Measurements from ENCODE around the gene POLR3GL. TPM values are rescaled to one million over a fixed set of nuclear protein-coding genes. Genes with fewer than 3 reads are reported as not detected.

POLR3GL gene
- polyA plus RNA-seq, 2 donors = 12.8 to 13.7 TPM

- Histone ChIP-seq H3K4me3 (ENCODE audit: low read depth in 1 of 2, low read length in 2 of 2) (peak overlapping the region; percentile 82 to 88), H3K4me1 (ENCODE audit: control insufficient read depth in 2 of 2, insufficient read depth in 2 of 2, low read length in 1 of 2) (peaks cover 0 to 4% of the 10 kb centered on the region in 2 donors), H3K27ac (ENCODE audit: low read depth in 2 of 2, low read length in 1 of 2) (peak overlapping the region; percentile 80 to 89), H3K36me3 (ENCODE audit: control insufficient read depth in 2 of 2, insufficient read depth in 2 of 2, low read length in 1 of 2) (peaks cover 11 to 13% of the 10 kb centered on the region in 2 donors), H3K27me3 (ENCODE audit: control insufficient read depth in 1 of 2, insufficient read depth in 2 of 2, low read length in 2 of 2) (no peaks in the 10 kb centered on the region), H3K9me3 (ENCODE audit: control insufficient read depth in 2 of 2, insufficient read depth in 1 of 2, low read depth in 1 of 2, low read length in 1 of 2) (no peaks in the 10 kb centered on the region)
- 6 to 11% methylated on average over 10 of the region's 10 CpGs for WGBS, 2 donors
These were observed 30.1 kb downstream of the POLR3GL start for GRCh38 chr1:145994391-145995120.

DNA sequence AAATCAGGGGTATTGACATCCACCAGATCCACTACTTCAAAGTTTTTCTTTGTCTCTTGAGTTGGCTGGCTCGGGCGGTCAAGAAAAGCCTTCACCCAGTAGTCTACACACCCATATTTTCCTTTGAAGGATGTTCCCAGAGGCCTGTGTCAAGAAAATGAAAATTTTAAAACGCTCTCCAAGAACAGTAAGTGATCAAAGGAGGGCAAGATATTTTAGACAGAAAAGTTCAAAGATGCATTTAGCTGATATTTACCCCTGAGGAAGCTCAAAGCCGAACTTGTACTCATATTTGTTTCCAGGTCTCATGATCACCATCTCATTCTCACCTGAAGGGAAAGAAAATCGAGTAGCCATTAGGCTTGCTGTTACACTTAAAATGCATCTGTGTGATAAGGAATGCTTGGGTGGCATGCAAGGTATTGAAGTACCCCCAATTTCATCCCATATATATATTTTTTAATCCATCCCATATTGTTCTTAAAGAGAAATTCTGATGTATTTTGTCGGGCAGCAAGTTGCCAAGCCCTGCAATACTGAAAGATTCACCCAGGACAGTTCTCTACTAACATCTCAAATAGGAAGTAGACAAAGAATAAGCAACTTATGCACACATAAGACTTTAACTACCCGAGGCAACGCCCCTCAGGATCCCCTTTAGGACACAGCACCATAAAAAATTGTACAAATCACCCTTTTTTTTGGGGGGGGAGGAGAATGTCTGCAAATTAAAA, 30.8 kb downstream of the POLR3GL start:
- Histone ChIP-seq H3K27ac (ENCODE audit: low read depth in 2 of 2, low read length in 1 of 2) (peak overlapping the region; percentile 59 to 89), H3K27me3 (ENCODE audit: control insufficient read depth in 1 of 2, insufficient read depth in 2 of 2, low read length in 2 of 2) (no peaks in the 10 kb centered on the region), H3K9me3 (ENCODE audit: control insufficient read depth in 2 of 2, insufficient read depth in 1 of 2, low read depth in 1 of 2, low read length in 1 of 2) (no peaks in the 10 kb centered on the region), H3K36me3 (ENCODE audit: control insufficient read depth in 2 of 2, insufficient read depth in 2 of 2, low read length in 1 of 2) (peaks cover 11 to 13% of the 10 kb centered on the region in 2 donors), H3K4me1 (ENCODE audit: control insufficient read depth in 2 of 2, insufficient read depth in 2 of 2, low read length in 1 of 2) (peaks cover 0 to 4% of the 10 kb centered on the region in 2 donors), H3K4me3 (ENCODE audit: low read depth in 1 of 2, low read length in 2 of 2) (peak overlapping the region; percentile 82 to 88)
- 1% methylated on average over 8 of the region's 8 CpGs for WGBS, 2 donors

GRCh38 chr1:145995964-145996432, 31.5 kb downstream of the POLR3GL start:
- Histone ChIP-seq H3K4me1 (ENCODE audit: control insufficient read depth in 2 of 2, insufficient read depth in 2 of 2, low read length in 1 of 2) (peaks cover 0 to 4% of the 10 kb centered on the region in 2 donors), H3K9me3 (ENCODE audit: control insufficient read depth in 2 of 2, insufficient read depth in 1 of 2, low read depth in 1 of 2, low read length in 1 of 2) (no peaks in the 10 kb centered on the region), H3K36me3 (ENCODE audit: control insufficient read depth in 2 of 2, insufficient read depth in 2 of 2, low read length in 1 of 2) (peaks cover 11 to 13% of the 10 kb centered on the region in 2 donors), H3K27me3 (ENCODE audit: control insufficient read depth in 1 of 2, insufficient read depth in 2 of 2, low read length in 2 of 2) (no peaks in the 10 kb centered on the region), H3K4me3 (ENCODE audit: low read depth in 1 of 2, low read length in 2 of 2) (peak overlapping the region; percentile 82 to 88), H3K27ac (ENCODE audit: low read depth in 2 of 2, low read length in 1 of 2) (peak overlapping the region; percentile 89 to 92)
- WGBS, 2 donors = 0% methylated on average over 13 of the region's 13 CpGs

- H3K4me1 ChIP-seq (ENCODE audit: control insufficient read depth in 2 of 2, insufficient read depth in 2 of 2, low read length in 1 of 2) = peaks cover 0 to 4% of the 10 kb centered on the region in 2 donors
- 0 to 1% methylated on average over 30 of the region's 30 CpGs for WGBS, 2 donors
These were observed 32.0 kb downstream of the POLR3GL start, which contains the start of gene TXNIP for GRCh38 chr1:145996433-145997015. Gene TXNIP, minus strand, starts transcription at chr1:145996579. Its CDS starts 313 bp downstream, at chr1:145996266.

DNA sequence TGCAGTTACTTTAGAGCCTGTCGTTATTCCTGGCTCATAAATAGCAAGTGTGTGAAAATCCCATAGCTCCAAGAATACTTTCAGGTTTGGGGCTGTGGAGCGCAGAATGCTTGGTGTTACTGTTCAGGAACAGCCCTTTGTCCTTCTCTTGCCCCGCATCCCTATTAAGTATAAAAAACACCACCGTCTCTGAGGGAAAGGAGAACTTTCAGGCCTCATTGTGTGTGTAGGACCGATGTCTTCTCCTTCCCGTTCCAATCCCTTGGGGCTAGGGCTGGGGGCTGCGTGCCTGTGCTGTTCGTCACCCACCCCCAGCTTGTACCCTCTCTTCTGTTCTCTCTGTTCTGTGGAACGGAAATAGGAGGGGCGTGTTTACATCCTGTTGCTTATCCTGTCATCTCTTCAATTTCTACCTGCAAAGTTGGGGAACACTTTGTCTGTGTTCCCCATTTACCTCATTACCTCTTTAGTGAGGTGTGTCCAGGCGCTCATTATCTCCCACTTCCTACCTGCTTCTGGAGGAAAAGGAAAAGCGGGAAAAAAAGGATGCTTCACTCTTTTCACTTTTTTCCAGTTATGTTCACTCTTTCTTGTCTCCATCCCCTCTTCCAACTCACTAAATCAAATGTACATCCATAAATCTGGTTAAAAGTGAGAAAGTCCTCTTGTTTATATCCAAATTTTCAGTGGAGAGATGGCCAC, 32.7 kb downstream of the POLR3GL start:
- no peaks in the 10 kb centered on the region for H3K9me3 ChIP-seq (ENCODE audit: control insufficient read depth in 2 of 2, insufficient read depth in 1 of 2, low read depth in 1 of 2, low read length in 1 of 2)
- H3K4me1 ChIP-seq (ENCODE audit: control insufficient read depth in 2 of 2, insufficient read depth in 2 of 2, low read length in 1 of 2) = peaks cover 0 to 4% of the 10 kb centered on the region in 2 donors
- peak overlapping the region; percentile 63 to 82 for H3K4me3 ChIP-seq (ENCODE audit: low read depth in 1 of 2, low read length in 2 of 2)
- WGBS, 2 donors = 8% methylated on average over 12 of the region's 12 CpGs
- H3K27ac ChIP-seq (ENCODE audit: low read depth in 2 of 2, low read length in 1 of 2) = peak overlapping the region; percentile 94 to 98
- H3K27me3 ChIP-seq (ENCODE audit: control insufficient read depth in 1 of 2, insufficient read depth in 2 of 2, low read length in 2 of 2) = no peaks in the 10 kb centered on the region
- H3K36me3 ChIP-seq (ENCODE audit: control insufficient read depth in 2 of 2, insufficient read depth in 2 of 2, low read length in 1 of 2) = peaks cover 11 to 13% of the 10 kb centered on the region in 2 donors

More at GRCh38 chr1:145996433-145997015, 32.0 kb downstream of the POLR3GL start, which contains the start of gene TXNIP:
- peak within 1 kb of the TSS; percentile 82 to 88 for H3K4me3 ChIP-seq (ENCODE audit: low read depth in 1 of 2, low read length in 2 of 2)
- H3K36me3 ChIP-seq (ENCODE audit: control insufficient read depth in 2 of 2, insufficient read depth in 2 of 2, low read length in 1 of 2) = peaks cover 11 to 13% of the 10 kb centered on the region in 2 donors
- H3K27me3 ChIP-seq (ENCODE audit: control insufficient read depth in 1 of 2, insufficient read depth in 2 of 2, low read length in 2 of 2) = no peaks in the 10 kb centered on the region
- H3K9me3 ChIP-seq (ENCODE audit: control insufficient read depth in 2 of 2, insufficient read depth in 1 of 2, low read depth in 1 of 2, low read length in 1 of 2) = no peaks in the 10 kb centered on the region
- peak within 1 kb of the TSS; percentile 94 to 98 for H3K27ac ChIP-seq (ENCODE audit: low read depth in 2 of 2, low read length in 1 of 2)

GRCh38 chr1:145997718-145998023, 33.2 kb downstream of the POLR3GL start:
- peak overlapping the region; percentile 84 to 94 for H3K27ac ChIP-seq (ENCODE audit: low read depth in 2 of 2, low read length in 1 of 2)
- WGBS, 2 donors = 8 to 16% methylated on average over 3 of the region's 3 CpGs
- H3K27me3 ChIP-seq (ENCODE audit: control insufficient read depth in 1 of 2, insufficient read depth in 2 of 2, low read length in 2 of 2) = no peaks in the 10 kb centered on the region
- peaks cover 10 to 11% of the 10 kb centered on the region in 2 donors for H3K36me3 ChIP-seq (ENCODE audit: control insufficient read depth in 2 of 2, insufficient read depth in 2 of 2, low read length in 1 of 2)
- H3K9me3 ChIP-seq (ENCODE audit: control insufficient read depth in 2 of 2, insufficient read depth in 1 of 2, low read depth in 1 of 2, low read length in 1 of 2) = no peaks in the 10 kb centered on the region
- peak overlapping the region; percentile 5 to 82 for H3K4me3 ChIP-seq (ENCODE audit: low read depth in 1 of 2, low read length in 2 of 2)
- H3K4me1 ChIP-seq (ENCODE audit: control insufficient read depth in 2 of 2, insufficient read depth in 2 of 2, low read length in 1 of 2) = peaks cover 0 to 3% of the 10 kb centered on the region in 2 donors

DNA sequence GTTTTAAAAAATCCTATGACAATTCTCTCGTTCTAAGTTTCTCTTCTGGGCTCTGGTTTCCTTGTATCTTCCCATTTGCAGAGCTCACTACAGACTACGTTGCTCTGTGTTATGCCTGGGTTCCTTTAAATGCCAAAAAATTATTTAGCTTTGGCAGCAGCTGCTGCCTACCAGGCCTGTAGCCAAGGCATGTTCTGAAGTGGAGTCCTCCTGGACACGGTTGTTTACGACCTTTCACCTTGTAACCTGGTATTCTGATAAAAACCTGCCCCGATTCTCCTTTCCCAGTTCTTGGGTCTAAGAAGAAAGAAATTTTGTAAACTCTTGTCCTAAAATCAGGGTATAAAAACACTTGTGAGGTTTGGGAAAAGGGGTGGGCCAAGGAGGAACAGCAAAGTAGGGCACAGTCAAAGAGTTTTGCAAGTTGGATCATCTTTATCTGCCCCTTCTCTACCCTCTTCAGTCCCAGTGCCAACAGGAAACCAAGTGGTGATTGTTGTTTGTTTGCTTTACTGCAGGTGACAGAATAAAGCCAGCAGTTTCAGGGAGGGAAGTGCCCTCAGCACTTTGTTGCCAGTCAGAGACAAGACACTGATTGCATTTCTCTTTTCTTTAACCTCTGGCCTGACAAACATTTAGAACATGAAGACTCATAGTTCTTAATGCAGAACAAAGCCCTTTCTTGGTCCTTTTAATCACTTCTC, 35.0 kb downstream of the POLR3GL start:
- Histone ChIP-seq H3K36me3 (ENCODE audit: control insufficient read depth in 2 of 2, insufficient read depth in 2 of 2, low read length in 1 of 2) (peaks cover under 1 to 4% of the 10 kb centered on the region in 2 donors), H3K4me1 (ENCODE audit: control insufficient read depth in 2 of 2, insufficient read depth in 2 of 2, low read length in 1 of 2) (peaks cover 0 to 3% of the 10 kb centered on the region in 2 donors), H3K27me3 (ENCODE audit: control insufficient read depth in 1 of 2, insufficient read depth in 2 of 2, low read length in 2 of 2) (no peaks in the 10 kb centered on the region), H3K9me3 (ENCODE audit: control insufficient read depth in 2 of 2, insufficient read depth in 1 of 2, low read depth in 1 of 2, low read length in 1 of 2) (no peaks in the 10 kb centered on the region), H3K27ac (ENCODE audit: low read depth in 2 of 2, low read length in 1 of 2) (peak overlapping the region; percentile 91 to 94), H3K4me3 (ENCODE audit: low read depth in 1 of 2, low read length in 2 of 2) (no peak overlapping the region)
- WGBS, 2 donors = 16% methylated on average over 5 of the region's 5 CpGs

GRCh38 chr1:146001709-146002108, 37.2 kb downstream of the POLR3GL start:
- WGBS, 2 donors = 89 to 92% methylated on average over 2 of the region's 2 CpGs
- no peak overlapping the region for H3K4me3 ChIP-seq (ENCODE audit: low read depth in 1 of 2, low read length in 2 of 2)
- H3K9me3 ChIP-seq (ENCODE audit: control insufficient read depth in 2 of 2, insufficient read depth in 1 of 2, low read depth in 1 of 2, low read length in 1 of 2) = no peaks in the 10 kb centered on the region
- H3K36me3 ChIP-seq (ENCODE audit: control insufficient read depth in 2 of 2, insufficient read depth in 2 of 2, low read length in 1 of 2) = no peaks in the 10 kb centered on the region
- H3K27me3 ChIP-seq (ENCODE audit: control insufficient read depth in 1 of 2, insufficient read depth in 2 of 2, low read length in 2 of 2) = no peaks in the 10 kb centered on the region
- H3K27ac ChIP-seq (ENCODE audit: low read depth in 2 of 2, low read length in 1 of 2) = peak overlapping the region in 1 of 2 donors; percentile 29
- H3K4me1 ChIP-seq (ENCODE audit: control insufficient read depth in 2 of 2, insufficient read depth in 2 of 2, low read length in 1 of 2) = peaks cover 0 to 3% of the 10 kb centered on the region in 2 donors
